Common myeloid progenitor, CD34-positive (primary cell): ENCODE results near the gene HAUS8. TPM values are rescaled to one million over a fixed set of nuclear protein-coding genes. Genes with fewer than 3 reads are reported as not detected.

Experiments used
- CTCF ChIA-PET: fragments of 350-600 bp; sonication (Branson Sonifier 250); formaldehyde crosslinking; loops from one replicate; lab custom pipeline; 2021; ENCODE audit warnings: antibody characterized with exemption; lab: Charles Lee
- POLR2A ChIA-PET: fragments of 350-600 bp; sonication (Branson Sonifier 250); formaldehyde crosslinking; loops from one replicate; lab custom pipeline; 2021; ENCODE audit warnings: antibody characterized with exemption; lab: Charles Lee
- DNase-seq, 3 donors: peaks; one replicate each; pipeline versions ENCODE4 v3.0.0 to v3.0.0-alpha.2; 2013
- H3K27ac ChIP-seq, 2 experiments: 1 replicate in 1 of 2; 2 replicates in 1 of 2; pipeline ENCODE4 v1.7.0; 2013; ENCODE audit warnings: inconsistent platforms in 2 of 2, low read length in 2 of 2, mild to moderate bottlenecking in 2 of 2, low read depth in 1 of 2, moderate library complexity in 1 of 2; ENCODE audit not compliant: severe bottlenecking in 2 of 2, insufficient read depth in 1 of 2, poor library complexity in 1 of 2
- H3K27me3 ChIP-seq, 5 experiments: replicated peaks in 2 of 5; 1 replicate in 3 of 5; 2 replicates in 2 of 5; pipeline versions ENCODE4 v1.6.1 to v1.7.0; 2013; ENCODE audit warnings: low read length in 4 of 5, mild to moderate bottlenecking in 2 of 5, moderate library complexity in 2 of 5, inconsistent platforms in 1 of 5; ENCODE audit not compliant: insufficient read depth in 5 of 5, control insufficient read depth in 4 of 5
- H3K36me3 ChIP-seq, 4 experiments: 1 replicate in 2 of 4; 2 replicates in 2 of 4; pipeline versions ENCODE4 v1.6.1 to v1.7.0; 2013; ENCODE audit warnings: low read length in 3 of 4, control low read depth in 1 of 4, mild to moderate bottlenecking in 1 of 4; ENCODE audit not compliant: control insufficient read depth in 4 of 4, insufficient read depth in 4 of 4
- H3K4me1 ChIP-seq, 4 experiments: 1 replicate in 3 of 4; 2 replicates in 1 of 4; pipeline versions ENCODE4 v1.6.1 to v1.7.1; 2013; ENCODE audit warnings: low read length in 3 of 4, mild to moderate bottlenecking in 3 of 4, control low read depth in 1 of 4, inconsistent platforms in 1 of 4, moderate library complexity in 1 of 4; ENCODE audit not compliant: control insufficient read depth in 4 of 4, insufficient read depth in 4 of 4; ENCODE audit errors: control extremely low read depth in 1 of 4
- H3K4me3 ChIP-seq, 7 experiments: 1 replicate in 4 of 7; 2 replicates in 3 of 7; pipeline versions ENCODE4 v1.5.1 to v1.7.0; 2013; ENCODE audit warnings: mild to moderate bottlenecking in 7 of 7, low read length in 6 of 7, moderate library complexity in 6 of 7, inconsistent platforms in 2 of 7, low read depth in 2 of 7, control low read depth in 1 of 7; ENCODE audit not compliant: insufficient read depth in 4 of 7, control insufficient read depth in 1 of 7; ENCODE audit errors: extremely low read depth in 1 of 7
- H3K9me3 ChIP-seq, 5 experiments: 1 replicate in 4 of 5; 2 replicates in 1 of 5; pipeline versions ENCODE4 v1.6.1 to v1.7.1; 2013; ENCODE audit warnings: low read length in 4 of 5, mild to moderate bottlenecking in 2 of 5, inconsistent platforms in 1 of 5, low read depth in 1 of 5, moderate library complexity in 1 of 5; ENCODE audit not compliant: control insufficient read depth in 4 of 5, insufficient read depth in 2 of 5; ENCODE audit errors: control extremely low read depth in 1 of 5
- WGBS: methylation state at CpG from one replicate; pipeline ENCODE4 v1.1.5; 2013; ENCODE audit not compliant: insufficient coverage; 5-methylcytosine and 5-hydroxymethylcytosine counted together
- polyA plus RNA-seq: library from polyadenylated mRNA; unstranded; fragments of 120-200 nt; gene quantifications from one replicate; pipeline ENCODE4 v1.2.1, GENCODE V29; 2013

The HAUS8 gene, protein sequence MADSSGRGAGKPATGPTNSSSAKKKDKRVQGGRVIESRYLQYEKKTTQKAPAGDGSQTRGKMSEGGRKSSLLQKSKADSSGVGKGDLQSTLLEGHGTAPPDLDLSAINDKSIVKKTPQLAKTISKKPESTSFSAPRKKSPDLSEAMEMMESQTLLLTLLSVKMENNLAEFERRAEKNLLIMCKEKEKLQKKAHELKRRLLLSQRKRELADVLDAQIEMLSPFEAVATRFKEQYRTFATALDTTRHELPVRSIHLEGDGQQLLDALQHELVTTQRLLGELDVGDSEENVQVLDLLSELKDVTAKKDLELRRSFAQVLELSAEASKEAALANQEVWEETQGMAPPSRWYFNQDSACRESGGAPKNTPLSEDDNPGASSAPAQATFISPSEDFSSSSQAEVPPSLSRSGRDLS
- polyA plus RNA-seq, result 3.1 TPM

DNA sequence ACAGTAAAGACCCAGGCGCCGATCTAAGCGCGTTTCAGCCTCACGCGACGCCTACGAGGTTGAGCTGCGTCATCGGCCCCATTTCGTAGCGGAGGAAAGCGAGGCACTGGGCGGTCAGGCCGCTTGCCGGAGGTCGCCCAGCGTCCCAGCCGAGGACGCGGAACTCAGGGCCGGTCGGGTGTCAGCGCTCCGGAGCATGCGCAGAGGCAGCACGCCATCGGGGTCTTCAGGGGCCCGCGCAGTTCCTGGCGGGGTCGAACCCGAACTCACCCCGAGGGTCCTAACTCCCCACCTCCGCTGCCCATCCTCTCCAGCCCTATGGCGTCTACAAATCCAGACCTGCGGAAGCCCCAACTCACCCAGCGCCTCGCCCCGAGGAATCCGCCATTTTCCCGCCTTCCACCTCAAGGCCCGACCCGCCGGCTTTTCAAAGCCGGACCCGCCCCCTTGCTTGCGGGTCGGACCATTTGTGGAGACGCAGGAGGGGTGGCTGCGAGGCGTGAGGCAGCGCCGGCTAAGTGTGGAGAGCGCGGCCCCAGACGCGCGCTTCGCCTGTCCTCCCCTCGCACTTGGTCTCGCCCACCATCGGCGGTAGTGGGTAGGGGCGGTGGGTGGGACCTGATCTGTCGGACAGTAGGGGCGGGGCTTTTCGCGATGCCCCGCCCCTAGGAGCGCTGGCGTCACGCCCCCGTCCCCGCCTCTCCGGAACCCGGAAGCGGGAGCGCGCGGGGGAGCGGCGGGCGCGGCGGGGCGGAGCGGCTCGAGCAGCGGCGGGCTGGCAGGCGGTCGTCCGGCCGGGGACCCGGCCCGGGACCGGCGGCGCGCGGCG is at the start of gene HAUS8, which contains the start of gene MYO9B:
Gene HAUS8 (minus strand): TSS at position 418 of the 829 bp plus-strand sequence. CDS start 30 bp downstream, at position 388.
Gene MYO9B (plus strand): TSS at position 743 of the 829 bp plus-strand sequence. CDS start 25,941 bp downstream, outside the sequence.
- DNase-seq, result peak; percentile 99 to 100 (median 100)
- H3K27me3 ChIP-seq, result no peaks in the 10 kb centered on the region
- CTCF ChIA-PET, result interaction anchor here (2.1 to 2.2 kb wide), 2 partner anchors 15 to 47 kb away, joined by 6 to 7 read pairs; no protein-coding TSS in a partner anchor
- POLR2A ChIA-PET, result interaction anchor here (0.5 to 1.3 kb wide), 7 partner anchors 10 to 141 kb away, joined by 3 to 7 read pairs (median 3); no protein-coding TSS in a partner anchor
- H3K9me3 ChIP-seq, result no peaks in the 10 kb centered on the region
- peaks cover 2 to 44% (median 31%) of the 10 kb centered on the region in 4 experiments for H3K4me1 ChIP-seq
- H3K27ac ChIP-seq, result peak within 1 kb of the TSS; percentile 58 to 85
- H3K4me3 ChIP-seq, result peak within 1 kb of the TSS; percentile 74 to 98 (median 94)
- WGBS, result under 1% methylated on average over 68 of the region's 103 CpGs
- H3K36me3 ChIP-seq, result peaks cover 0 to 48% (median 17%) of the 10 kb centered on the region in 4 experiments

DNA sequence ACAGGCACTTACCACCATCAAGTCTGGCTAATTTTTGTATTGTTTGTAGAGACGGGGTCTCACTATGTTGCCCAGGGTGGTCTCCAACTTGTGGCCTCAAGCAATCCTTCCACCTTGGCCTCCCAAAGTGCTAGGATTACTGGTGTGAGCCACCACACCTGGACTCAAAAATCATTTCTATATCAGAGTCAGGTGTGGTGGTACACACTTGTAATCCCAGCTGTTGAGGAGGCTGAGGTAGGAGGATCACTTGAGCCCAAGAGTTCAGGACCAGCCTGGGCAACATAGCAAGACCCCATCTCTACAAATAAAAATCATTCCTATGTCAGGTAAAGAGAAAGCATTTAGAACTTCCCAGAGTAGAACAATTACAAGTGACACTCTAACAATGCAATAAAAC is 48.8 kb upstream of the HAUS8 start:
- Histone ChIP-seq H3K4me3 (no peak overlapping the region), H3K4me1 (peaks cover 6 to 51% (median 31%) of the 10 kb centered on the region in 4 experiments), H3K36me3 (peaks cover 7 to 20% (median 10%) of the 10 kb centered on the region in 4 experiments), H3K27ac (no peak overlapping the region), H3K9me3 (peaks cover 0 to 4% (median 0%) of the 10 kb centered on the region in 5 experiments), H3K27me3 (no peaks in the 10 kb centered on the region)
- ChIA-PET POLR2A (no interaction called here), CTCF (interaction anchor here (0.7 to 3.8 kb wide), 3 partner anchors 13 to 34 kb away, joined by 3 to 13 read pairs (median 3); no protein-coding TSS in a partner anchor)
- no peak for DNase-seq
- WGBS, result 100% methylated on average over 1 of the region's 1 CpG

DNA sequence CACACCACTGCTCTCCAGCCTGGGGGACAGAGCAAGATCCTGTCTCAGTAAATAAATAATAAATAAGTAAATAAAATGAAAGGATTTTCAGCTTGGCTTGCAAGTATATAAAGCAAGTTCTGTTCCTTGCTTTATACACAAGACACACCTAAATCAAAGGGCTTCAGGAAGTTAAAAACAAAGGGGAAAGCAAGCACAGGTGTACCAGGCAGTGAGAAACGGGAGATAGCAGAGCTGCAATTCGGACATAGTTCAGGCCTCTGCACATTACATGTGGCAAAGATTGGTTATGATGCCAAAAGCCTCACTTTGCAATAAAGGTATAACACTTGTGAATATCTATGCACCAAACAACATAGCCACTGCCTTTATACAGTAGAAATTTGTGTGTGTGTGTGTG is 47.8 kb upstream of the HAUS8 start:
- no peak overlapping the region for H3K27ac ChIP-seq

DNA sequence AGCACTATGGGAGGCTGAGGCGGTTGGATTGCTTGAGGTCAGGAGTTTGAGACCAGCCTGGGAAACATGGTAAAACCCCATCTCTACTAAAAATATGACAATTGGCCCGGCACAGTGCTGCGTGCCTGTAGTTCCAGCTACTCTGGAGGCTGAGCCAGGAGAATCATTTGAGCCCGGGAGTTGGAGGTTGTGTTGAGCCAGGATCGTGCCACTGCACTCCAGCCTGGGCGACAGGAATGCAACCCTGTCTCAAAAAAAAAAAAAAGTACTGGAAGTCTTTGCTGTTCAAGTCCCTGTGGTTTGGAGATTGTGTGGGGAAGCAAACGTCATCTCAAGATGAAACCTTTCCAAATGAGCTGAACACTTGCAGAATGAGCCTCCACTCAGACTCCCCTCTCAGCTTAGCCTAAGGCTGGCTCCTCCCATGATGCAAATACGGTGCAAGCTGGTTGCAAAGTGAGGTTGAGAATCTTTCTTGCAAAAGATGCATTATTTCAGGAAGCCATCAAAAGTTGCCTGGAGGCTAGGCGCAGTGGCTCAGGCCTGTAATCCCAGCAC is 46.6 kb upstream of the HAUS8 start:
- Histone ChIP-seq H3K36me3 (peaks cover 9 to 20% (median 12%) of the 10 kb centered on the region in 4 experiments), H3K4me3 (no peak overlapping the region), H3K27me3 (no peaks in the 10 kb centered on the region), H3K4me1 (peaks cover 4 to 42% (median 31%) of the 10 kb centered on the region in 4 experiments), H3K27ac (no peak overlapping the region), H3K9me3 (peaks cover 0 to 4% (median 0%) of the 10 kb centered on the region in 5 experiments)
- ChIA-PET CTCF (interaction anchor here (0.6 to 3.8 kb wide), 4 partner anchors 9 to 45 kb away, joined by 3 to 13 read pairs (median 5); partner anchors contain the start of gene MYO9B), POLR2A (interaction anchor here (1.4 kb wide), 1 partner anchor 30 kb away, joined by 4 read pairs; no protein-coding TSS in a partner anchor)
- 52% methylated on average over 6 of the region's 9 CpGs for WGBS
- peak; percentile 20 to 44 (median 38) for DNase-seq

More for the DNA sequence above, 47.8 kb upstream of the HAUS8 start:
- H3K9me3 ChIP-seq, result peaks cover 0 to 4% (median 0%) of the 10 kb centered on the region in 5 experiments
- WGBS, result 100% methylated on average over 2 of the region's 2 CpGs
- no peaks in the 10 kb centered on the region for H3K27me3 ChIP-seq
- no peak for DNase-seq
- ChIA-PET CTCF (interaction anchor here (1.1 to 3.8 kb wide), 3 partner anchors 10 to 46 kb away, joined by 3 to 13 read pairs (median 6); partner anchors contain the start of gene MYO9B), POLR2A (interaction anchor here (0.6 kb wide), 1 partner anchor 22 kb away, joined by 3 read pairs; no protein-coding TSS in a partner anchor)
- peaks cover 9 to 17% (median 12%) of the 10 kb centered on the region in 4 experiments for H3K36me3 ChIP-seq
- peaks cover 6 to 45% (median 29%) of the 10 kb centered on the region in 4 experiments for H3K4me1 ChIP-seq
- no peak overlapping the region for H3K4me3 ChIP-seq

DNA sequence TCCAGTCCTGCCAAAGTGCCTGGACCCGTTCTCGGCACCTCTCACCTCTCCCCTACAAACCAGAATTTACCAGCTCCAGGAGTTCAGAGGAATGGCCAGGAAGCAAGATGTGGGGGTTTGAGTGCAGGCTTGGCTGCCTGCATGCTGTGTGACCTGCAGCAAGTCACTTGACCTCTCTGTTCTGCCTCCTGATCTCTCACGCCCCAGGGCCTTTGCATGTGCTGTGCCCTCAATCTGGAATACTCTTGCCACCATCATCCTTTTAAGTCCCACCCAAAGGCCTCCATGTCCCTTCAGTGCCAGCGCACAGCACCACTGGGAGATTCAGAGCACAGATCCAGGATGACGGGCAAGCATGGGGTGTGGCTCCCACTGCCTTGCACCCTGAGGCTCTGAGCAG is 43.7 kb upstream of the HAUS8 start:
- ChIA-PET CTCF (interaction anchor here (0.6 kb wide), 1 partner anchor 66 kb away, joined by 3 read pairs; no protein-coding TSS in a partner anchor), POLR2A (no interaction called here)
- Histone ChIP-seq H3K27ac (no peak overlapping the region), H3K27me3 (no peaks in the 10 kb centered on the region), H3K4me1 (peaks cover 0 to 26% (median 13%) of the 10 kb centered on the region in 4 experiments), H3K36me3 (peaks cover 10 to 42% (median 24%) of the 10 kb centered on the region in 4 experiments), H3K4me3 (no peak overlapping the region), H3K9me3 (peaks cover 0 to 7% (median 4%) of the 10 kb centered on the region in 5 experiments)
- DNase-seq, result no peak
- 97% methylated on average over 4 of the region's 5 CpGs for WGBS
